Activated CD4-positive, alpha-beta T cell treated with anti-CD3 and anti-CD28 coated beads for 4 hours (primary cell): ENCODE results near the gene CSAG3.
"Not testable (repeated sequence)": the region's sequence is repeated elsewhere in the genome, so short reads cannot be mapped to it uniquely, and the experiment has no call there.

Experiments used
- DNase-seq, 2 donors: peaks; one replicate each; pipeline ENCODE4 v3.0.0-alpha.2; 2020

CSAG3 gene

DNA sequence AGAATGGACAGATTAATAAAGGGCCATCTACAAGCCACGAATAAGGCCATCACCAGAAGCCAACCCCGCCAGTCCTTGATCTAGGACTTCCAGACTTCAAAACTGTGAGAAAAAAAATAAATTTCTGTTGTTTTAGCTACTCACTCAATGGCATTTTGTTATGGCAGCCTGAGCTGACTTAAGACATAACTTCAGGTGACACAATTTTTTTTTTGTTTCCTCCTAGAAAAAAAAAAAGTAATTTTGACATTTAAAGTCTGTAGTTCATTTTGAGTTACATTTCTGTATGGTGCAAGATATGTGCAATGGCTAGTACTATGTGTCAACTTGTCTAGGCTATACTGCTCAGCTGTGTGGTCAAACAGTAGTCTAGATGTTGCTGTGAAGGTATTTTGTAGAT lies at the start of gene CSAG3:
Gene CSAG3, plus strand, starts transcription at position 301 of the 400 bp plus-strand sequence.
- DNase-seq = not testable (repeated sequence)

DNA sequence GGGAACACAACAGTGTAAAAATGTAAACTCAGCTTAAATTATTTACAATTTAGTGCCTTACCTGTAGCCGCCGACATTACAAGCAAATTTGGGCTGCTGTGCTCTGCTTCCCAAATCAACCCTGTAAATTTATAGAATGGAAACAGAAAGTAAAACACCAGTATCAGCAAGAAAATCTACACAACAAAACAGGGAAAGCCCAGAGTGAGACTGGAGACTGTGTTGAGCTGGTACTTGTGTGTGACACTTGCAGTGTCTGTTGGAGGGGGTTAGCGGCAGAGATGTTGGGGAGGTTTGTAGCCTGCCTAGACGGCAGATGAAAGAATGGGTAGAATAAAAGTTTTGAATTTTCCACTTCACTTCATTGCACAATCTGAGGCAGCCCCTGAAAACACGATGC lies 45.8 kb upstream of the CSAG3 start:
- not testable (repeated sequence) for DNase-seq

DNA sequence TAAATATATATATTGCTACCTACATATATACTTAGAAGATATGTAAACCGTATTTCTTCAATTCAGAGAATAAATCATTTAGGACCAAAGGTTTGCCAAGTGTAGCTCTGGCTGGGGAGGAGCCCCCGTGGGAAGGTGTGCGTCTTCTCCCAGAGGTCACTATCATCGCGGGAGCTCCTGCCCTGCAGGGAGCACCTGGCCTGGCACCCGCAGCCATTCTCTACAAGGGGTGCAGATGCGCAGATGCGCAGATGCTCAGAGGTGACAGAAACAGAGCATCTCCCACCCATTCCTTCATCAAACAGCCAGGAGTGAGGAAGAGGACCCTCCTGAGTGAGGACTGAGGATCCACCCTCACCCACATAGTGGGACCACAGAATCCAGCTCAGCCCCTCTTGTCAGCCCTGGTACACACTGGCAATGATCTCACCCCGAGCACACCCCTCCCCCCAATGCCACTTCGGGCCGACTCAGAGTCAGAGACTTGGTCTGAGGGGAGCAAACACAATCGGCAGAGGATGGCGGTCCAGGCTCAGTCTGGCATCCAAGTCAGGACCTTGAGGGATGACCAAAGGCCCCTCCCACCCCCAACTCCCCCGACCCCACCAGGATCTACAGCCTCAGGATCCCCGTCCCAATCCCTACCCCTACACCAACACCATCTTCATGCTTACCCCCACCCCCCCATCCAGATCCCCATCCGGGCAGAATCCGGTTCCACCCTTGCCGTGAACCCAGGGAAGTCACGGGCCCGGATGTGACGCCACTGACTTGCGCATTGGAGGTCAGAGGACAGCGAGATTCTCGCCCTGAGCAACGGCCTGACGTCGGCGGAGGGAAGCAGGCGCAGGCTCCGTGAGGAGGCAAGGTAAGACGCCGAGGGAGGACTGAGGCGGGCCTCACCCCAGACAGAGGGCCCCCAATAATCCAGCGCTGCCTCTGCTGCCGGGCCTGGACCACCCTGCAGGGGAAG lies 44.9 kb upstream of the CSAG3 start, which contains the start of gene MAGEA2B:
Gene MAGEA2B, plus strand, starts transcription at position 814 of the 973 bp plus-strand sequence. CDS start 2,479 bp downstream, outside the sequence.
- not testable (repeated sequence) for DNase-seq

DNA sequence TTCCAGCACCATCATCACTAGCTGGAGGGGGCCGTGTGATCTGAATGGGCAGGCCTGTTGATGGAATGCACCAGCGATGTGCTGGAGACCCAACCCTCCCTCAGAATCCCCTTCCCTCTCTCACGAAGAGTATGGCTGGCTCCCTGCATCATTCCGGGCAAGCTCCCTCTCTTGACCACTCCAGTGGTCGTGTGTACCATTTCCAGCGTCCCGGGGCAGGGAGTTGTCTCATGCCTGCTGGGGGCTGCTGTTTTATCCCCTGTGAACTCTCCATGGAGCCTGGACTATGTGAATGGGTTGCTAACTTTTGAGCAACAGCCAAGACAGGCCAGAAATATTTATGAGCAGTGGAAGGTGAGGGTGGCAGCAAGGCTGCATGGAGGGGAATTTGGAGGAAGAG lies 33.6 kb upstream of the CSAG3 start:
- no peak for DNase-seq

DNA sequence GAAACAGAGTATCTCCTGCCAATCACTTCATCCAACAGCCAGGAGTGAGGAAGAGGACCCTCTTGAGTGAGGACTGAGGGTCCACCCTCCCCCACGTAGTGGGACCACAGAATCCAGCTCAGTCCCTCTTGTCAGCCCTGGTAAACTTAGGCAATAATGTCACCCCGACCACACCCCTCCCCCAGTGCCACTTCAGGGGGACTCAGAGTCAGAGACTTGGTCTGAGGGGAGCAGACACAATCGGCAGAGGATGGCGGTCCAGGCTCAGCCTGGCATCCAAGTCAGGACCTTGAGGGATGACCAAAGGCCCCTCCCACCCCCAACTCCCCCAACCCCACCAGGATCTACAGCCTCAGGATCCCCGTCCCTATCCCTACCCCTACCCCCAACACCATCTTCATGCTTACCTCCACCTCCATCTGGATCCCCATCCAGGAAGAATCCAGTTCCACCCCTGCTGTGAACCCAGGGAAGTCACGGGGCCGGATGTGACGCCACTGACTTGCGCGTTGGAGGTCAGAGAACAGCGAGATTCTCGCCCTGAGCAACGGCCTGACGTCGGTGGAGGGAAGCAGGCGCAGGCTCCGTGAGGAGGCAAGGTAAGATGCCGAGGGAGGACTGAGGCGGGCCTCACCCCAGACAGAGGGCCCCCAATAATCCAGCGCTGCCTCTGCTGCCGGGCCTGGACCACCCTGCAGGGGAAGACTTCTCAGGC lies 25.6 kb upstream of the CSAG3 start, which contains the start of the genes CSAG1 and MAGEA12:
Gene CSAG1, minus strand, starts transcription at position 461 of the 715 bp plus-strand sequence. CDS start 1,261 bp downstream, outside the sequence.
Gene MAGEA12, plus strand, starts transcription at position 497 of the 715 bp plus-strand sequence. CDS start 2,405 bp downstream, outside the sequence.
- no peak for DNase-seq

- not testable (repeated sequence) for DNase-seq
Observed at GRCh38 chrX:152734143-152734858, 24.7 kb upstream of the CSAG3 start.

DNA sequence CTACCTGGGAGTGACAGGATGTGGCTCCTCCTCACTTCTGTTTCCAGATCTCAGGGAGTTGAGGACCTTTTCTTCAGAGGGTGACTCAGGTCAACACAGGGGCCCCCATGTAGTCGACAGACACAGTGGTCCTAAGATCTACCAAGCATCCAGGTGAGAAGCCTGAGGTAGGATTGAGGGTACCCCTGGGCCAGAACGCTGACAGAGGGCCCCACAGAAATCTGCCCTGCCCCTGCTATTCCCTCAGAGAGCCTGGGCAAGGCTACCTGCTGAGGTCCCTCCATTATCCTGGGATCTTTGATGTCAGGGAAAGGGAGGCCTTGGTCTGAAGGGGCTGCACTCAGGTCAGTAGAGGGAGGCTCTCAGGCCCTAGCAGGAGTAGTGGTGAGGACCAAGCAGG lies 23.9 kb upstream of the CSAG3 start:
- no peak for DNase-seq

DNA sequence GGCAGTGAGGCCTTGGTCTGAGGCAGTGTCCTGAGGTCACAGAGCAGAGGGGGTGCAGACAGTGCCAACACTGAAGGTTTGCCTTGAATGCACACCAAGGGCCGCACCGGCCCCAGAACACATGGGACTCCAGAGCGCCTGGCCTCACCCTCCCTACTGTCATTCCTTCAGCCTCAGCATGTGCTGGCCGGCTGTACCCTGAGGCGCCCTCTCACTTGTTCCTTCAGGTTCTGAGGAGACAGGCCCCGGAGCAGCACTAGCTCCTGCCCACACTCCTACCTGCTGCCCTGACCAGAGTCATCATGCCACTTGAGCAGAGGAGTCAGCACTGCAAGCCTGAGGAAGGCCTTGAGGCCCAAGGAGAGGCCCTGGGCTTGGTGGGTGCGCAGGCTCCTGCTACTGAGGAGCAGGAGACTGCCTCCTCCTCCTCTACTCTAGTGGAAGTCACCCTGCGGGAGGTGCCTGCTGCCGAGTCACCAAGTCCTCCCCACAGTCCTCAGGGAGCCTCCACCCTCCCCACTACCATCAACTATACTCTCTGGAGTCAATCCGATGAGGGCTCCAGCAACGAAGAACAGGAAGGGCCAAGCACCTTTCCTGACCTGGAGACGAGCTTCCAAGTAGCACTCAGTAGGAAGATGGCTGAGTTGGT lies 23.0 kb upstream of the CSAG3 start:
- DNase-seq = no peak

DNA sequence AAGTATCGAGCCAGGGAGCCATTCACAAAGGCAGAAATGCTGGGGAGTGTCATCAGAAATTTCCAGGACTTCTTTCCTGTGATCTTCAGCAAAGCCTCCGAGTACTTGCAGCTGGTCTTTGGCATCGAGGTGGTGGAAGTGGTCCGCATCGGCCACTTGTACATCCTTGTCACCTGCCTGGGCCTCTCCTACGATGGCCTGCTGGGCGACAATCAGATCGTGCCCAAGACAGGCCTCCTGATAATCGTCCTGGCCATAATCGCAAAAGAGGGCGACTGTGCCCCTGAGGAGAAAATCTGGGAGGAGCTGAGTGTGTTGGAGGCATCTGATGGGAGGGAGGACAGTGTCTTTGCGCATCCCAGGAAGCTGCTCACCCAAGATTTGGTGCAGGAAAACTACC lies 22.5 kb upstream of the CSAG3 start:
- not testable (repeated sequence) for DNase-seq

DNA sequence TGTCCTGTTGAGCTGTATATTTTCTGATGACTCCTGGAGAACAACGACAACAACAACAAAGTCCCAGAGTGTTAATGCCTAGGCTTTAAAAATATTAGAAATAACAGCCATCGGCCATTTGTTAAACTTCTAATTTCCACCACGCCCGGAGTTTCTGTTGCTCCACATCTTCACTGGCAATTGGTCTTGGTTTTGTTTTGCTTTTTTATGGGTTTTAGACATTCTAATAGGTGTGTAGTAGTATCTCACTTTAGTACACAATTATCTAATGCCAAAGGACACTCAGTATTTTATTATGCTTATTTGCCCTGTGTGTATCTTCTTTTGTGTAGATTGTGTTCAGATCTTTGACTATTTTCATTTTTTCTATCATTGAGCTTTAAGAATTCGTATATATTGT lies 20.5 kb upstream of the CSAG3 start:
- no peak for DNase-seq

DNA sequence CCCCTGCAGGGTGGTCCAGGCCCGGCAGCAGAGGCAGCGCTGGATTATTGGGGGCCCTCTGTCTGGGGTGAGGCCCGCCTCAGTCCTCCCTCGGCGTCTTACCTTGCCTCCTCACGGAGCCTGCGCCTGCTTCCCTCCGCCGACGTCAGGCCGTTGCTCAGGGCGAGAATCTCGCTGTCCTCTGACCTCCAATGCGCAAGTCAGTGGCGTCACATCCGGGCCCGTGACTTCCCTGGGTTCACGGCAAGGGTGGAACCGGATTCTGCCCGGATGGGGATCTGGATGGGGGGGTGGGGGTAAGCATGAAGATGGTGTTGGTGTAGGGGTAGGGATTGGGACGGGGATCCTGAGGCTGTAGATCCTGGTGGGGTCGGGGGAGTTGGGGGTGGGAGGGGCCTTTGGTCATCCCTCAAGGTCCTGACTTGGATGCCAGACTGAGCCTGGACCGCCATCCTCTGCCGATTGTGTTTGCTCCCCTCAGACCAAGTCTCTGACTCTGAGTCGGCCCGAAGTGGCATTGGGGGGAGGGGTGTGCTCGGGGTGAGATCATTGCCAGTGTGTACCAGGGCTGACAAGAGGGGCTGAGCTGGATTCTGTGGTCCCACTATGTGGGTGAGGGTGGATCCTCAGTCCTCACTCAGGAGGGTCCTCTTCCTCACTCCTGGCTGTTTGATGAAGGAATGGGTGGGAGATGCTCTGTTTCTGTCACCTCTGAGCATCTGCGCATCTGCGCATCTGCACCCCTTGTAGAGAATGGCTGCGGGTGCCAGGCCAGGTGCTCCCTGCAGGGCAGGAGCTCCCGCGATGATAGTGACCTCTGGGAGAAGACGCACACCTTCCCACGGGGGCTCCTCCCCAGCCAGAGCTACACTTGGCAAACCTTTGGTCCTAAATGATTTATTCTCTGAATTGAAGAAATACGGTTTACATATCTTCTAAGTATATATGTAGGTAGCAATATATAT lies 5.0 kb upstream of the CSAG3 start, which contains the start of gene MAGEA2:
Gene MAGEA2, minus strand, starts transcription at position 157 of the 965 bp plus-strand sequence. CDS start 2,479 bp downstream, outside the sequence.
- not testable (repeated sequence) for DNase-seq

DNA sequence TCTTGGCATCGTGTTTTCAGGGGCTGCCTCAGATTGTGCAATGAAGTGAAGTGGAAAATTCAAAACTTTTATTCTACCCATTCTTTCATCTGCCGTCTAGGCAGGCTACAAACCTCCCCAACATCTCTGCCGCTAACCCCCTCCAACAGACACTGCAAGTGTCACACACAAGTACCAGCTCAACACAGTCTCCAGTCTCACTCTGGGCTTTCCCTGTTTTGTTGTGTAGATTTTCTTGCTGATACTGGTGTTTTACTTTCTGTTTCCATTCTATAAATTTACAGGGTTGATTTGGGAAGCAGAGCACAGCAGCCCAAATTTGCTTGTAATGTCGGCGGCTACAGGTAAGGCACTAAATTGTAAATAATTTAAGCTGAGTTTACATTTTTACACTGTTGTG lies 4.1 kb upstream of the CSAG3 start:
- DNase-seq = not testable (repeated sequence)

- DNase-seq = not testable (repeated sequence)
Observed at GRCh38 chrX:152759544-152759943, 526 bp downstream of the CSAG3 start.

DNA sequence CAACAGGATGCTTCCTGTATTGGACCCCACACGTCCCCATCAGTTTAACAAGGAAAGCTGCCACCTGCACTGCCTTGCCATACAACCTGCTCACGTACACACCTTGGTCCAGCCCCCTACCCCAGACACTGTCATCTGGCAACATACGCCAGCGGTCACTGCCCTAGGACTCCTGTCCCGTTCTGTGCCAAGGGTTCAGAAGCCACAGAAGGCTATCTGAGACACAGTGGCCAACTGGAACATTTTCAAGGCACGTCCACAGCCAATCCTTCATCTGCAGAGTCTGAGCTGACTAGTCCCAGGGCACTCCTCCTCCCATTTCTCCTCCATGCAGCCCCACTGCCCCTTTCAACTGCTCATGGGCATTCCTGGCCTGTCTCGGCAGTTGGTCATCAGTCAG lies 2.6 kb downstream of the CSAG3 start:
- not testable (repeated sequence) for DNase-seq

- not testable (repeated sequence) for DNase-seq
Observed at GRCh38 chrX:152766562-152766961, 7.5 kb downstream of the CSAG3 start.

DNA sequence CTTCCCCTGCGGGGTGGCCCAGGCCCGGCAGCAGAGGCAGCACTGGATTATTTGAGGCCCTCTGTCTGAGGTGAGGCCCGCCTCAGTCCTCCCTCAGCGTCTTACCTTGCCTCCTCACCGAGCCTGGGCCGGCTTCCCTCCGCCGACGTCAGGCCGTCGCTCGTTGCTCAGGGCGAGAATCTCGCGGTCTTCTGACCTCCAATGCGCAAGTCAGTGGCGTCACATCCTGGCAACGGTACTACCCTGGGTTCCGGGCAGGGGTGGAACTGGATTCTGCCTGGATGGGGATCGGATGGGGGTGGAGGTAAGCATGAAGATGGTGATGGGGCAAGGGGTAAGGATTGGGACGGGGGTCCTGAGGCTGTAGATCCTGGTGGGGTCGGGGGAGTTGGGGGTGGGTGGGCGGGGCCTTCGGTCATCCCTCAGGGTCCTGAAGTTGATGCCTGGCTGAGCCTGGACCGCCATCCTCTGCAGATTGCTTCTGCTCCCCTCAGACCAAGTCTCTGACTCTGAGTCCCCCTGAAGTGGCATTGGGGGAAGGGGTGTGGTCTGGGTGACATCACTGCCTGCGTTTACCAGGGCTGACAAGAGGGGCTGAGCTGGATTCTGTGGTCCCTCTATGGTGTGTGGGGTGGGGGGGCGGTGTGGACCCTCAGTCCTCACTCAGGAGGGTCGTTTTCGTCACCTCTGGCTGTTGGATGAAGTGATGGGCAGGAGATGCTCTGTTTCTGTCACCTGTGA lies 10.7 kb downstream of the CSAG3 start, which contains the start of gene MAGEA6:
Gene MAGEA6, minus strand, starts transcription at position 141 of the 741 bp plus-strand sequence. CDS start 2,039 bp downstream, outside the sequence.
- DNase-seq = not testable (repeated sequence)

- DNase-seq = not testable (repeated sequence)
Observed at GRCh38 chrX:152787062-152787461, 28.0 kb downstream of the CSAG3 start.

- no peak for DNase-seq
Observed at GRCh38 chrX:152798945-152799344, 39.9 kb downstream of the CSAG3 start.

GRCh38 chrX:152806035-152806434 lies 47.0 kb downstream of the CSAG3 start:
- no peak for DNase-seq
